Body of pancreas (tissue), 4 donors: Measurements from ENCODE around the gene ZNF184. TPM values are rescaled to one million over a fixed set of nuclear protein-coding genes. Genes with fewer than 3 reads are reported as not detected.

Experiments used
- ATAC-seq: fragments of 150-250 bp; one replicate; pipeline ENCODE4 v1.9.1; 2016
- DNase-seq, 4 donors: peaks; one replicate each; pipeline ENCODE4 v3.0.0-alpha.2; 2019
- H3K27ac ChIP-seq, 4 donors: fragments of 200-600 bp; sonication (generic); 1 replicate in 3 of 4; 2 replicates in 1 of 4; pipeline versions ENCODE4 v1.5.1 to v1.6.1; 2016 to 2019; ENCODE audit warnings: mild to moderate bottlenecking in 1 of 4, mixed read lengths in 1 of 4, moderate library complexity in 1 of 4
- H3K27me3 ChIP-seq, 2 donors: fragments of 200-600 bp; sonication (generic); one replicate each; pipeline ENCODE4 v1.6.0; 2016; ENCODE audit warnings: mild to moderate bottlenecking in 1 of 2
- H3K36me3 ChIP-seq, 2 donors: fragments of 200-600 bp; sonication (generic); replicated peaks in 1 of 2; 2 replicates each; pipeline ENCODE4 v1.5.1; 2016; ENCODE audit warnings: low read depth in 2 of 2; ENCODE audit not compliant: insufficient read depth in 1 of 2
- H3K4me1 ChIP-seq: fragments of 200-600 bp; sonication (generic); one replicate; pipeline ENCODE4 v1.6.0; 2016
- H3K4me3 ChIP-seq, 2 donors: fragments of 200-600 bp; sonication (generic); 1 replicate in 1 of 2; 2 replicates in 1 of 2; pipeline ENCODE4 v1.5.1; 2016 to 2019
- H3K9me3 ChIP-seq, 3 donors: fragments of 200-600 bp; sonication (generic); 1 replicate in 2 of 3; 2 replicates in 1 of 3; pipeline ENCODE4 v1.5.1; 2016
- POLR2A ChIP-seq, 3 donors: fragments of 450-650 bp; IDR thresholded peaks; one replicate each; pipeline ENCODE4 v1.6.1; 2016; ENCODE audit warnings: antibody characterized with exemption in 3 of 3, mild to moderate bottlenecking in 2 of 3
- WGBS, 2 donors: methylation state at CpG; one replicate each; pipeline ENCODE4 v1.1.5; 2017; 5-methylcytosine and 5-hydroxymethylcytosine counted together
- intact Hi-C: fragments of 100-400 bp; cut with DNase I; formaldehyde crosslinking; loops from one replicate; pipeline ENCODE4 v1.15.1; 2023
- total RNA-seq, 2 donors: library from RNA; depleted of rRNA; stranded (reverse); fragments of >200 nt; gene quantifications; one replicate each; pipeline ENCODE4 v1.1.0, GENCODE V29; 2016
- TF ChIP-seq, protein P1 (sequence below), 7 experiments: fragments of 450-650 bp in 4 of 7; fragments of 200-600 bp in 3 of 7; sonication (generic) in 3 of 7; IDR thresholded peaks; one replicate each; pipeline ENCODE4 v1.5.1; 2016 to 2019; ENCODE audit warnings: antibody characterized with exemption in 7 of 7

ZNF184 gene
- total RNA-seq, 2 donors from 2014 or later = 2.3 to 4.9 TPM

DNA sequence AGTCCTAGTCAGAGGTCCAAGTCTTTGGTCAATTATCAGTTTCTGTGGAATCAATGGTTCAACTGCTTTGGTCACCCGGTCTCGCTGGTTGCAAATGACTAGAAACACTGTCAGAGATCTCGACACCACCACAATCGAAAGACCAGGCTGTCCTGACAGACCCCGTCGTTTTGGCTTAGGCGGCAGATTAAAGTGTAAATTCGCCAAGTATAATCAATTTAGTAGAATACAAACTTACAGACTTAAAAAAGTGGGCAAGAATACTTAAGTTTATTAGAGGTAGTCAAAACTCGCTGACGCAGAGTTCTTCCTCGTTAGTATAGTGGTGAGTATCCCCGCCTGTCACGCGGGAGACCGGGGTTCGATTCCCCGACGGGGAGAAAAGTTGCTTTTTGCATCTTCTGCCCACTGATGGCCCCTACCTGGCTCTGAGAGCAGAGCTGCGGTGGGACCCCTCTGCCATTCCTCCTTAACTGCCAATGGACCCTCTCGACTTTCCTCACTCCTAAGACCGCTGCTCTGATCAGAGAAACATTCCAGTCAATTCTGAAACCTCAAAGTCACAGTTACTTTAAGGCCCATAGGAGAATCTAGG, 30.6 kb upstream of the ZNF184 start:
- DNase-seq (peak; percentile 60 to 69 (median 64)), ATAC-seq (peak; percentile 64)
- 4 to 5% methylated on average over 21 of the region's 21 CpGs for WGBS, 2 donors
- Histone ChIP-seq H3K9me3 (no peaks in the 10 kb centered on the region), H3K27ac (no peak overlapping the region), H3K4me3 (peak overlapping the region in 1 of 2 donors; percentile 10), H3K4me1 (peaks cover 11% of the 10 kb centered on the region), H3K36me3 (no peaks in the 10 kb centered on the region), H3K27me3 (peaks cover 0 to 4% of the 10 kb centered on the region in 2 donors)
- no peak for TF ChIP-seq POLR2A (IDR thresholded peaks at IDR 0.05)
- TF ChIP-seq, protein P1, sequence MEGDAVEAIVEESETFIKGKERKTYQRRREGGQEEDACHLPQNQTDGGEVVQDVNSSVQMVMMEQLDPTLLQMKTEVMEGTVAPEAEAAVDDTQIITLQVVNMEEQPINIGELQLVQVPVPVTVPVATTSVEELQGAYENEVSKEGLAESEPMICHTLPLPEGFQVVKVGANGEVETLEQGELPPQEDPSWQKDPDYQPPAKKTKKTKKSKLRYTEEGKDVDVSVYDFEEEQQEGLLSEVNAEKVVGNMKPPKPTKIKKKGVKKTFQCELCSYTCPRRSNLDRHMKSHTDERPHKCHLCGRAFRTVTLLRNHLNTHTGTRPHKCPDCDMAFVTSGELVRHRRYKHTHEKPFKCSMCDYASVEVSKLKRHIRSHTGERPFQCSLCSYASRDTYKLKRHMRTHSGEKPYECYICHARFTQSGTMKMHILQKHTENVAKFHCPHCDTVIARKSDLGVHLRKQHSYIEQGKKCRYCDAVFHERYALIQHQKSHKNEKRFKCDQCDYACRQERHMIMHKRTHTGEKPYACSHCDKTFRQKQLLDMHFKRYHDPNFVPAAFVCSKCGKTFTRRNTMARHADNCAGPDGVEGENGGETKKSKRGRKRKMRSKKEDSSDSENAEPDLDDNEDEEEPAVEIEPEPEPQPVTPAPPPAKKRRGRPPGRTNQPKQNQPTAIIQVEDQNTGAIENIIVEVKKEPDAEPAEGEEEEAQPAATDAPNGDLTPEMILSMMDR (IDR thresholded peaks at IDR 0.05) = no peak
- intact Hi-C loops = no loop called here

DNA sequence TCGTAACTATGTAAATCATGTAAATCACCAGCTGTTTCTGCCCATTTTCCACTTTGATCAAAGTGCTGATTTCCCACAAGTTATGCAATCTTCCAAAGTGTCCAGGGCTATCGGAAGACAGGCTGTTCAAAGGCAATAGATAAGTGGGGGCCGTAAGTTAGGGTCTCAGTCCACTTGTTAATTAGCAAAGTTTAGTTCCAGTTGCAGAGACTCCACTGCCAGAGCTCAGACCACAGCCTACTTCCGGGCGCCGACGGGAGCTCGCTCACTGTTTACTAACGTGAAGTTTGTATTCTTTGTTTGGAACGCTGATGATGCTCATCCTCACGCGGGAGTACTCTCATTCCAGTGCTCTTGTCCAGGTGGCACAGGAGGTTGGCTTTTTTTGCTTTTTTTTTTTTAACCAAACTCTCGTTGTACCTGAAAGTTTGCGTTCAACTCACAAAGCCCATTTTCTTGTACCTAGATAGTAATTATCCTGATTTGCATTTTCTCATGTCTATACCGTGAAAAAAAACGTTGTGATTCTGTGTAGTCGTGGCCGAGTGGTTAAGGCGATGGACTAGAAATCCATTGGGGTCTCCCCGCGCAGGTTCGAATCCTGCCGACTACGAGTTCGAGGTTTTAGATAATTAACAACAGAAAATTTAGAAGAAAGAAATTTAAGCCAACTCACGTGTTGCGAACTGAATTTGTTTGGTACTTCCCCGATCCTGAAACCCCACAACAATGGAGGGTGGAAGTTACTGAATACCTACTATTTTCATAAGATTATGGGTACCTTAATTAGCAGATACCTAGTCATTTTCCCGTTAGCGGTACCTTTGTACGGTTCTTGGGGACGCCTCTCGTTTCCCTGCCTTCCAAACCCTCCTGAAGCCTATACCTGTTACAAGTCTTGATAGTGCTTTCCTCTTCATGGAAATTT, 29.9 kb upstream of the ZNF184 start:
- ATAC-seq = peak; percentile 51
- Histone ChIP-seq H3K36me3 (no peaks in the 10 kb centered on the region), H3K27me3 (peaks cover 0 to 4% of the 10 kb centered on the region in 2 donors), H3K9me3 (no peaks in the 10 kb centered on the region), H3K4me1 (peaks cover 11% of the 10 kb centered on the region), H3K27ac (no peak overlapping the region), H3K4me3 (peak overlapping the region in 1 of 2 donors; percentile 10)
- peak in 1 of 3 donors; percentile 3 for TF ChIP-seq POLR2A (IDR thresholded peaks at IDR 0.05)
- TF ChIP-seq, protein P1 (IDR thresholded peaks at IDR 0.05) = no peak
- intact Hi-C loops = no loop called here
- 2 to 4% methylated on average over 33 of the region's 33 CpGs for WGBS, 2 donors
- DNase-seq = peak; percentile 41 to 65 (median 62)

DNA sequence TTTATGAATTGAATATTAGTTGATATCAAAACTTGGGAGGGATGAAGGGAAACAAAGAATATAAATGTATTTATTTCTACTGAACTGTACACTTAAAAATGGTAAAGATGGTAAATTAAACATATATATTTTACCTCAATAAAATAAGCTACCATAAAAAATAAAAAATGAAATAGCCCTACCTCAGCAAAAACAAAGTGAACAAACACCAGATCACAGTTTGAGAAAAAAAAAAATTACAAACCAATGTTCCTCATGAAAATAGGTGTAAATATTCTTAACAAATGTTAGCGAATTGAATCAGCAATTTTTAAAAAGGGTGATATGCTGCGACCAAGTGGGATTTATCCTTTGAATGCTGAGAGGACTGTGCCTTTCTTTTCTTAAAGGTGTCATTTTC, 28.3 kb upstream of the ZNF184 start:
- peaks cover 0 to 4% of the 10 kb centered on the region in 2 donors for H3K27me3 ChIP-seq

DNA sequence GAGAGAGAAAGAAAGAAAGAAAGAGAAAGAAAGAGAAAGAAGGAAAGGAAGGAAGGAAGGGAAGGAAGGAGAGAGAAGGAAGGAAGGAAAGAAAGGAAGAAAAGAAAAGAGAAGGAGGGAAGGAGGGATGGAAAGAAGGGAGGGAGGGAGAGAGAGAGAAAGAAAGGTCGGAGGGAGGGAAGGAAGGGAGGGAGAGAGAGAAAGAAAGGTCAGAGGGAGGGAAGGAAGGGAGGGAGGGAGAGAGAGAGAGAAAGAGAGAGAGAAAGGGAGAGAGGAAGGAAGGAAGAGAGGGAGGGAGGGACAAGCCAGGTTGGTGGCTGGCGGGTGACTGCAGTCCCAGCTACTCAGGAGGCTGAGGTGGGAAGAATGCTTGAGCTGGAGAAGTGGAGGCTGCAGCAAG, 27.3 kb upstream of the ZNF184 start:
- Histone ChIP-seq H3K9me3 (no peaks in the 10 kb centered on the region), H3K4me1 (peaks cover 13% of the 10 kb centered on the region), H3K4me3 (no peak overlapping the region), H3K27me3 (peaks cover 0 to 6% of the 10 kb centered on the region in 2 donors), H3K27ac (no peak overlapping the region), H3K36me3 (no peaks in the 10 kb centered on the region)
- intact Hi-C loops = no loop called here
- DNase-seq = no peak
- 27 to 36% methylated on average over 2 of the region's 2 CpGs for WGBS, 2 donors
- TF ChIP-seq, protein P1 (IDR thresholded peaks at IDR 0.05) = no peak
- no peak for TF ChIP-seq POLR2A (IDR thresholded peaks at IDR 0.05)
- ATAC-seq = no peak

More for the DNA sequence above, 28.3 kb upstream of the ZNF184 start:
- H3K9me3 ChIP-seq = no peaks in the 10 kb centered on the region
- peaks cover 11% of the 10 kb centered on the region for H3K4me1 ChIP-seq
- TF ChIP-seq, protein P1 (IDR thresholded peaks at IDR 0.05) = no peak
- TF ChIP-seq POLR2A (IDR thresholded peaks at IDR 0.05) = no peak
- no peaks in the 10 kb centered on the region for H3K36me3 ChIP-seq
- H3K4me3 ChIP-seq = no peak overlapping the region
- ATAC-seq = no peak
- no peak overlapping the region for H3K27ac ChIP-seq
- 67 to 74% methylated on average over 2 of the region's 2 CpGs for WGBS, 2 donors
- no peak for DNase-seq
- intact Hi-C loops = no loop called here
